DOHH2 (cell line): ENCODE data around the gene PPFIA1.
"Not testable (repeated sequence)": the region's sequence is repeated elsewhere in the genome, so short reads cannot be mapped to it uniquely, and the experiment has no call there.

ENCODE experiments used
- H3F3A ChIP-seq: fragments of 200-600 bp; sonication (generic), shearing (Covaris generic); 2 replicates; pipeline ENCODE4 v1.6.0; 2016; ENCODE audit warnings: antibody characterized with exemption, mild to moderate bottlenecking; ENCODE audit not compliant: control insufficient read depth, insufficient read depth
- H3K27ac ChIP-seq: fragments of 200-600 bp; sonication (generic); 2 replicates; pipeline ENCODE4 v1.5.1; 2014; ENCODE audit warnings: low read depth, mild to moderate bottlenecking, low read length, moderate library complexity
- H3K27me3 ChIP-seq: fragments of 200-600 bp; sonication (generic); 2 replicates; pipeline ENCODE4 v1.6.1; 2014; ENCODE audit warnings: mild to moderate bottlenecking, low read length, mixed read lengths; ENCODE audit not compliant: control insufficient read depth
- H3K36me3 ChIP-seq: fragments of 200-600 bp; sonication (generic); 2 replicates; pipeline ENCODE4 v1.6.1; 2014; ENCODE audit warnings: mild to moderate bottlenecking, low read length, moderate library complexity, mixed read lengths; ENCODE audit not compliant: control insufficient read depth
- H3K4me1 ChIP-seq: fragments of 200-600 bp; sonication (generic); 2 replicates; pipeline ENCODE4 v1.6.1; 2014; ENCODE audit warnings: mild to moderate bottlenecking, low read length, mixed read lengths; ENCODE audit not compliant: control insufficient read depth
- H3K4me2 ChIP-seq: fragments of 200-600 bp; sonication (generic); 2 replicates; pipeline ENCODE4 v1.6.0; 2014; ENCODE audit warnings: mild to moderate bottlenecking, low read length, moderate library complexity
- H3K4me3 ChIP-seq: fragments of 200-600 bp; sonication (generic); 2 replicates; pipeline ENCODE4 v1.5.1; 2014; ENCODE audit warnings: mild to moderate bottlenecking, low read length, mixed read lengths
- H3K79me2 ChIP-seq: fragments of 200-600 bp; sonication (generic); 2 replicates; pipeline ENCODE4 v1.6.1; 2014; ENCODE audit warnings: mild to moderate bottlenecking, low read length, mixed read lengths; ENCODE audit not compliant: control insufficient read depth
- H3K9me2 ChIP-seq: fragments of 200-600 bp; sonication (generic); replicated peaks from 2 replicates; pipeline ENCODE4 v1.6.1; 2014; ENCODE audit warnings: mild to moderate bottlenecking, low read length, mixed read lengths; ENCODE audit not compliant: control insufficient read depth
- H3K9me3 ChIP-seq: fragments of 200-600 bp; sonication (generic); 2 replicates; pipeline ENCODE4 v1.6.1; 2014; ENCODE audit warnings: antibody characterized with exemption, low read length, mixed read lengths; ENCODE audit not compliant: control insufficient read depth, insufficient read depth
- H4K20me1 ChIP-seq: fragments of 200-600 bp; sonication (generic); 2 replicates; pipeline ENCODE4 v1.6.0; 2014; ENCODE audit warnings: low read depth, mild to moderate bottlenecking, antibody characterized with exemption, low read length, moderate library complexity; ENCODE audit not compliant: control insufficient read depth, insufficient read depth
- CTCF ChIP-seq: fragments of 200-600 bp; sonication (generic); IDR thresholded peaks from one replicate; pipeline ENCODE4 v1.5.1; 2014; ENCODE audit warnings: antibody characterized with exemption, mild to moderate bottlenecking, low read depth, low read length; ENCODE audit not compliant: poor library complexity, severe bottlenecking
- EZH2phosphoT487 ChIP-seq: fragments of 200-600 bp; sonication (generic); IDR thresholded peaks from 2 replicates; pipeline ENCODE4 v1.6.1; 2017; ENCODE audit warnings: borderline replicate concordance, mild to moderate bottlenecking, antibody characterized with exemption, low read length, moderate library complexity, mixed read lengths

The PPFIA1 gene

GRCh38 chr11:70389201-70389600 is 118.7 kb downstream of the PPFIA1 start:
- H3K4me3 ChIP-seq = no peak overlapping the region
- no peaks in the 10 kb centered on the region for H3K79me2 ChIP-seq
- H4K20me1 ChIP-seq = peaks cover 10% of the 10 kb centered on the region; the same call in 1 of the 2 replicates
- no peak overlapping the region for H3K4me2 ChIP-seq
- H3K9me2 ChIP-seq = no peaks in the 10 kb centered on the region
- no peak overlapping the region for H3K27ac ChIP-seq
- no peaks in the 10 kb centered on the region; the same call in 1 of the 2 replicates for H3K36me3 ChIP-seq
- no peaks in the 10 kb centered on the region for H3F3A ChIP-seq
- H3K9me3 ChIP-seq = no peaks in the 10 kb centered on the region
- TF ChIP-seq EZH2phosphoT487 (no peak), CTCF (no peak)
- peaks cover 32% of the 10 kb centered on the region for H3K27me3 ChIP-seq
- H3K4me1 ChIP-seq = no peaks in the 10 kb centered on the region

GRCh38 chr11:70390882-70391281 is 120.4 kb downstream of the PPFIA1 start:
- not testable (repeated sequence) for H3K79me2 ChIP-seq, H3K9me2 ChIP-seq, H3K4me1 ChIP-seq, H3F3A ChIP-seq, H3K4me2 ChIP-seq, H3K27ac ChIP-seq, H3K9me3 ChIP-seq, H3K4me3 ChIP-seq, H3K36me3 ChIP-seq
- peaks cover 12% of the 10 kb centered on the region; the same call in 1 of the 2 replicates for H4K20me1 ChIP-seq
- H3K27me3 ChIP-seq = peaks cover 43% of the 10 kb centered on the region

GRCh38 chr11:70394211-70394950 is 123.9 kb downstream of the PPFIA1 start:
- Histone ChIP-seq H3K79me2 (no peaks in the 10 kb centered on the region), H3K27me3 (peaks cover 62% of the 10 kb centered on the region), H3K9me2 (no peaks in the 10 kb centered on the region), H3F3A (no peaks in the 10 kb centered on the region), H3K27ac (no peak overlapping the region), H3K9me3 (no peaks in the 10 kb centered on the region), H3K4me2 (no peak overlapping the region), H3K4me1 (peaks cover 23% of the 10 kb centered on the region), H3K36me3 (no peaks in the 10 kb centered on the region), H3K4me3 (no peak overlapping the region), H4K20me1 (peaks cover 13% of the 10 kb centered on the region; the same call in 1 of the 2 replicates)
- no peak for TF ChIP-seq CTCF
- no peak for TF ChIP-seq EZH2phosphoT487

GRCh38 chr11:70397336-70397982 is 127.0 kb downstream of the PPFIA1 start:
- Histone ChIP-seq H3F3A (no peaks in the 10 kb centered on the region), H3K36me3 (no peaks in the 10 kb centered on the region), H4K20me1 (peaks cover 17% of the 10 kb centered on the region; the same call in 1 of the 2 replicates), H3K27me3 (peaks cover 80% of the 10 kb centered on the region), H3K4me3 (peak overlapping the region; percentile 70), H3K4me1 (peaks cover 36% of the 10 kb centered on the region), H3K9me3 (no peaks in the 10 kb centered on the region), H3K79me2 (no peaks in the 10 kb centered on the region), H3K4me2 (peak overlapping the region; percentile 73), H3K9me2 (no peaks in the 10 kb centered on the region), H3K27ac (no peak overlapping the region)
- TF ChIP-seq EZH2phosphoT487 = no peak
- no peak for TF ChIP-seq CTCF
